K562 (cell line): ENCODE data around the gene AMBRA1. TPM values are rescaled to one million over a fixed set of nuclear protein-coding genes. Genes with fewer than 3 reads are reported as not detected.

ENCODE experiments used
- ATAC-seq: fragments of 200-7000 bp; cut with Tn5 transposase; 3 replicates; pipeline ENCODE4 v1.9.1; 2020; ENCODE audit warnings: moderate library complexity
- BruUV-seq: library from RNA; stranded (reverse); fragments of 400-500 nt; replicated peaks from 2 replicates; lab custom pipeline; 2021; lab: Mats Ljungman, UMichigan
- CTCF ChIA-PET: fragments of 300-600 bp; formaldehyde crosslinking; extraction: SDS; loops from one replicate; lab custom pipeline; 2021; ENCODE audit warnings: low intra/inter-chr PET ratio; lab: Yijun Ruan, JAX
- POLR2A ChIA-PET: fragments of 300-600, 350-650 bp; sonication (Branson Sonifier 250); formaldehyde crosslinking; extraction: SDS; loops from one replicate; lab custom pipeline; 2021; ENCODE audit warnings: antibody characterized with exemption, inconsistent platforms; lab: Yijun Ruan, JAX
- DNase-seq, 4 experiments: peaks; one replicate each; pipeline versions ENCODE4 v3.0.0 to v3.0.0-alpha.2; 2011 to 2018; ENCODE audit warnings: low spot score in 3 of 4, mixed read lengths in 3 of 4; ENCODE audit errors: extremely low read depth in 1 of 4
- FAIRE-seq: peaks from 2 replicates; lab custom pipeline; 2011; peaks lifted over from hg19 to GRCh38; lab: Jason Lieb, UNC
- H2AFZ ChIP-seq: 2 replicates; pipeline ENCODE4 v1.6.0; 2011; ENCODE audit warnings: low read depth, low read length, control low read depth, inconsistent platforms
- H3K27ac ChIP-seq: fragments of 200-600 bp; 3 replicates; pipeline ENCODE4 v1.8.0; 2011; ENCODE audit warnings: low read depth, mild to moderate bottlenecking, control low read depth, inconsistent platforms, low read length, moderate library complexity, mixed read lengths; ENCODE audit errors: extremely low read depth
- H3K27me3 ChIP-seq, 2 experiments: fragments of 300-600 bp in 1 of 2; 2 replicates in 1 of 2; 3 replicates in 1 of 2; pipeline versions ENCODE4 v1.6.0 to v1.8.0; 2011; ENCODE audit warnings: inconsistent platforms in 2 of 2, low read length in 2 of 2, mild to moderate bottlenecking in 1 of 2, mixed read lengths in 1 of 2, moderate library complexity in 1 of 2; ENCODE audit not compliant: control insufficient read depth in 2 of 2, insufficient read depth in 2 of 2
- H3K36me3 ChIP-seq: fragments of 300-600 bp; 3 replicates; pipeline ENCODE4 v1.8.0; 2011; ENCODE audit warnings: mild to moderate bottlenecking, low read length, inconsistent platforms; ENCODE audit not compliant: control insufficient read depth, insufficient read depth
- H3K4me1 ChIP-seq, 2 experiments: fragments of 200-600 bp in 1 of 2; replicated peaks in 1 of 2; 2 replicates in 1 of 2; 3 replicates in 1 of 2; pipeline versions ENCODE4 v1.5.1 to v1.8.0; 2011; ENCODE audit warnings: inconsistent platforms in 2 of 2, low read length in 2 of 2, mild to moderate bottlenecking in 1 of 2, mixed read lengths in 1 of 2, moderate library complexity in 1 of 2; ENCODE audit not compliant: control insufficient read depth in 2 of 2, insufficient read depth in 2 of 2
- H3K4me2 ChIP-seq: 2 replicates; pipeline ENCODE4 v1.6.1; 2011; ENCODE audit warnings: low read length, control low read depth, inconsistent platforms, mixed read lengths; ENCODE audit not compliant: insufficient read depth
- H3K4me3 ChIP-seq: fragments of 200-600 bp; sonication (generic), shearing (Covaris generic); 2 replicates; pipeline ENCODE4 v1.5.1; 2016; ENCODE audit warnings: control low read depth, inconsistent platforms
- H3K79me2 ChIP-seq: fragments of 200-600 bp; 3 replicates; pipeline ENCODE4 v1.8.0; 2011; ENCODE audit warnings: low read length, inconsistent platforms; ENCODE audit not compliant: control insufficient read depth, insufficient read depth
- H3K9ac ChIP-seq, 2 experiments: 2 replicates each; pipeline versions ENCODE4 v1.6.0 to v1.6.1; 2011; ENCODE audit warnings: low read depth in 2 of 2, low read length in 2 of 2, control low read depth in 1 of 2, inconsistent platforms in 1 of 2, mild to moderate bottlenecking in 1 of 2, mixed read lengths in 1 of 2; ENCODE audit not compliant: insufficient read depth in 1 of 2
- H3K9me1 ChIP-seq: one replicate; pipeline ENCODE4 v1.6.0; 2011; ENCODE audit warnings: inconsistent platforms, mild to moderate bottlenecking, low read length, moderate library complexity; ENCODE audit not compliant: control insufficient read depth, insufficient read depth
- H3K9me3 ChIP-seq: replicated peaks from 2 replicates; pipeline ENCODE4 v1.5.1; 2011; ENCODE audit warnings: low read depth, low read length, inconsistent platforms; ENCODE audit not compliant: control insufficient read depth, insufficient read depth
- H4K20me1 ChIP-seq: replicated peaks from 2 replicates; pipeline ENCODE4 v1.6.1; 2011; ENCODE audit warnings: low read length, inconsistent platforms, mixed read lengths; ENCODE audit not compliant: control insufficient read depth, insufficient read depth
- ATF1 ChIP-seq, 2 experiments: fragments of 450-650 bp in 1 of 2; IDR thresholded peaks; 2 replicates each; pipeline ENCODE4 v1.6.1; 2016; ENCODE audit warnings: missing compliant biosample characterization in 1 of 2, missing genetic modification characterization in 1 of 2
- CHAMP1 ChIP-seq: fragments of 450-650 bp; IDR thresholded peaks from 2 replicates; pipeline ENCODE4 v1.6.1; 2016; ENCODE audit warnings: mild to moderate bottlenecking
- ETV1 ChIP-seq: fragments of 450-650 bp; conservative IDR thresholded peaks from 2 replicates; pipeline ENCODE4 v1.6.1; 2016; ENCODE audit warnings: missing genetic modification characterization, control low read depth, low read depth, missing compliant biosample characterization
- MLLT1 ChIP-seq, 2 experiments: fragments of 450-650 bp; IDR thresholded peaks; 2 replicates each; pipeline ENCODE4 v1.6.1; 2016
- NR0B1 ChIP-seq: fragments of 450-650 bp; IDR thresholded peaks from one replicate; pipeline ENCODE4 v1.6.1; 2018; ENCODE audit warnings: mild to moderate bottlenecking, moderate library complexity; ENCODE audit not compliant: partially characterized antibody
- TOE1 ChIP-seq, 2 experiments: fragments of 450-650 bp in 1 of 2; sonication (generic) in 1 of 2; formaldehyde crosslinking in 1 of 2; IDR thresholded peaks; 2 replicates each; pipeline versions ENCODE4 v1.7.1 to v1.8.0; 2016 to 2022; ENCODE audit warnings: borderline replicate concordance in 2 of 2, mild to moderate bottlenecking in 2 of 2, antibody characterized with exemption in 1 of 2, inconsistent platforms in 1 of 2, low read depth in 1 of 2, missing genetic modification reagents in 1 of 2, moderate library complexity in 1 of 2
- ZBTB12 ChIP-seq: fragments of 250-450 bp; sonication (Bioruptor Pico); IDR thresholded peaks from 2 replicates; pipeline ENCODE4 v1.4.0; 2020
- ZBTB43 ChIP-seq: sonication (generic); formaldehyde crosslinking; IDR thresholded peaks from 2 replicates; pipeline ENCODE4 v1.8.0; 2023; ENCODE audit warnings: mild to moderate bottlenecking, missing genetic modification reagents
- ZNF124 ChIP-seq: sonication (generic); formaldehyde crosslinking; IDR thresholded peaks from 2 replicates; pipeline ENCODE4 v1.8.1; 2022; ENCODE audit warnings: missing genetic modification reagents
- ZNF445 ChIP-seq: fragments of 250-450 bp; sonication (Bioruptor Pico); IDR thresholded peaks from 2 replicates; pipeline ENCODE4 v1.4.0; 2020; ENCODE audit warnings: low read depth, mild to moderate bottlenecking, moderate library complexity
- WGBS: fragments of 100-300 bp; shearing (Covaris generic); methylation state at CpG from one replicate; pipeline ENCODE4 v1.1.6; 2016; ENCODE audit warnings: low coverage, mixed read lengths; ENCODE audit not compliant: insufficient coverage; ENCODE audit errors: missing lambda C conversion rate; 5-methylcytosine and 5-hydroxymethylcytosine counted together
- in situ Hi-C: fragments of 300-500 bp; cut with MboI; formaldehyde crosslinking; loops from 4 replicates; pipeline ENCODE4 v1.15.0; 2018; ENCODE audit warnings: inconsistent platforms, mixed read lengths
- intact Hi-C: fragments of 100-400 bp; cut with micrococcal nuclease; formaldehyde crosslinking; loops from 2 replicates; pipeline ENCODE4 v1.14.2; 2022
- polyA plus RNA-seq, 8 experiments: library from polyadenylated mRNA; depleted of rRNA in 4 of 8; stranded (reverse) in 5 of 8; unstranded in 3 of 8; fragments of >200 nt; fragmentation: Nextera tagmentation in 2 of 8; fragmentation: Illumina TruSeq in 1 of 8; extraction: Ambion mirVana in 2 of 8; extraction: Trizol in 1 of 8; gene quantifications; 2 replicates each; pipeline versions ENCODE4 v1.2.1 to v1.2.3, GENCODE V29; 2011 to 2014; ENCODE audit warnings: inconsistent platforms in 1 of 8, missing spikeins in 1 of 8
- total RNA-seq, 7 experiments: library from RNA; depleted of rRNA in 6 of 7; stranded (reverse); fragments of >200 nt in 6 of 7; fragmentation: Illumina TruSeq in 2 of 7; extraction: Trizol in 2 of 7; gene quantifications; 2 replicates each; pipeline versions ENCODE4 v1.2.1 to v1.2.3, GENCODE V29; 2011 to 2021; ENCODE audit warnings: low replicate concordance in 1 of 7

Gene AMBRA1
- total and polyA plus RNA-seq, 9 of the 15 experiments (the other 6 are each of a cell fraction or from before 2014, with no cell fraction given): 0.15 to 24.5 (median 13.0) TPM

- BruUV-seq: no TSS peak
- DNase-seq (peak in 1 of 4 experiments; percentile 29), ATAC-seq (peak; percentile 39), FAIRE-seq (no peak)
- ChIA-PET CTCF (no interaction called here), POLR2A (interaction anchor here (0.6 to 3.4 kb wide), 10 partner anchors 10 to 297 kb away, joined by 3 to 20 read pairs (median 4); partner anchors contain the start of gene AMBRA1)
- Histone ChIP-seq H3K27me3 (no peaks in the 10 kb centered on the region), H3K4me3 (peak overlapping the region; percentile 20), H3K4me2 (peak overlapping the region; percentile 69), H4K20me1 (peaks cover under 1% of the 10 kb centered on the region; the same call in 1 of the 2 replicates), H3K9me1 (no peaks in the 10 kb centered on the region), H3K9ac (peak overlapping the region in 1 of 2 experiments; percentile 48; a peak in 3 of 4 replicates), H3K4me1 (peaks cover 17 to 27% of the 10 kb centered on the region in 2 experiments), H2AFZ (peak overlapping the region; percentile 43; the same call in 1 of the 2 replicates), H3K9me3 (no peaks in the 10 kb centered on the region), H3K27ac (peak overlapping the region; percentile 70), H3K36me3 (no peaks in the 10 kb centered on the region), H3K79me2 (peaks cover 78% of the 10 kb centered on the region)
- 2% methylated on average over 6 of the region's 6 CpGs for WGBS
- intact Hi-C loops (loop anchor here (5.0 kb wide), 1 partner anchor 57 kb away; the partner anchor contains the start of genes ATG13 and HARBI1), in situ Hi-C loops (no loop called here)
- no peak for TF ChIP-seq ZNF445 (CRISPR knock-in tag)
- TF ChIP-seq NR0B1: no peak
- no peak for TF ChIP-seq ZNF124 (CRISPR knock-in tag)
- 0 out of 2 replicates have a peak, but pooled peaks have one; percentile 28 for TF ChIP-seq ETV1 (tag)
- TF ChIP-seq ZBTB43 (CRISPR knock-in tag): no peak
- no peak for TF ChIP-seq ZBTB12 (CRISPR knock-in tag)
- TF ChIP-seq CHAMP1: no peak
- TF ChIP-seq TOE1 (IDR thresholded peaks at IDR 0.05; ENCODE audit: borderline replicate concordance): 0 out of 2 replicates have a peak, but pooled peaks have one; percentile 2
- TF ChIP-seq TOE1 (CRISPR knock-in tag; IDR thresholded peaks at IDR 0.05; ENCODE audit: borderline replicate concordance, low read depth): no peak
- 0 out of 4 replicates have a peak, but pooled peaks of 1 of the 2 experiments have one; percentile 16 for TF ChIP-seq MLLT1 (IDR thresholded peaks at IDR 0.05)
- no peak for TF ChIP-seq ATF1 (CRISPR knock-in tag; IDR thresholded peaks at IDR 0.05)
- TF ChIP-seq ATF1 (tag; IDR thresholded peaks at IDR 0.05): no peak
Observed at GRCh38 chr11:46560300-46560991, 33.4 kb downstream of the AMBRA1 start.
